GM12864 (cell line): ENCODE measurements around the gene TYW5.
"Not testable (repeated sequence)": the region's sequence is repeated elsewhere in the genome, so short reads cannot be mapped to it uniquely, and the experiment has no call there.

Source experiments
- DNase-seq: peaks from one replicate; pipeline ENCODE4 v3.0.0-alpha.2; 2011; ENCODE audit warnings: low read depth
- H3K4me3 ChIP-seq: 2 replicates; pipeline ENCODE4 v1.5.1; 2011; ENCODE audit warnings: mild to moderate bottlenecking, low read depth, low read length, control low read depth
- CTCF ChIP-seq: IDR thresholded peaks from 2 replicates; pipeline ENCODE4 v1.5.1; 2011; ENCODE audit warnings: low read depth, mild to moderate bottlenecking, moderate library complexity, low read length, control low read depth, inconsistent platforms; ENCODE audit errors: missing control alignments

The TYW5 gene

GRCh38 chr2:199928626-199929025 lies 26.7 kb downstream of the TYW5 start:
- no peak overlapping the region for H3K4me3 ChIP-seq
- no peak for DNase-seq
- TF ChIP-seq CTCF = no peak

GRCh38 chr2:199928226-199928625 lies 27.1 kb downstream of the TYW5 start:
- TF ChIP-seq CTCF = no peak
- H3K4me3 ChIP-seq = no peak overlapping the region
- DNase-seq = no peak

- no peak for TF ChIP-seq CTCF
- DNase-seq = no peak
- no peak overlapping the region for H3K4me3 ChIP-seq
Measured at GRCh38 chr2:199926806-199927205, 28.5 kb downstream of the TYW5 start.

GRCh38 chr2:199923924-199924323 lies 31.4 kb downstream of the TYW5 start:
- DNase-seq = no peak
- TF ChIP-seq CTCF = no peak
- H3K4me3 ChIP-seq = no peak overlapping the region

- H3K4me3 ChIP-seq = no peak overlapping the region
- no peak for TF ChIP-seq CTCF
- no peak for DNase-seq
Measured at GRCh38 chr2:199922856-199923255, 32.4 kb downstream of the TYW5 start.

- no peak for DNase-seq
- TF ChIP-seq CTCF = no peak
- H3K4me3 ChIP-seq = no peak overlapping the region
Measured at GRCh38 chr2:199916980-199917379, 38.3 kb downstream of the TYW5 start.

- no peak for DNase-seq
- H3K4me3 ChIP-seq = no peak overlapping the region
- TF ChIP-seq CTCF = no peak
Measured at GRCh38 chr2:199914372-199914958, 40.8 kb downstream of the TYW5 start.

GRCh38 chr2:199912553-199913114 lies 42.7 kb downstream of the TYW5 start:
- H3K4me3 ChIP-seq = peak overlapping the region; percentile 96
- DNase-seq = not testable (repeated sequence)
